Eye (tissue), 1 donor: Measurements from ENCODE around the gene NT5DC4.
"Not testable (repeated sequence)": the region's sequence is repeated elsewhere in the genome, so short reads cannot be mapped to it uniquely, and the experiment has no call there.

Source experiments
- DNase-seq: peaks from one replicate; pipeline ENCODE4 v3.0.0-alpha.2; 2015

The NT5DC4 gene

DNA sequence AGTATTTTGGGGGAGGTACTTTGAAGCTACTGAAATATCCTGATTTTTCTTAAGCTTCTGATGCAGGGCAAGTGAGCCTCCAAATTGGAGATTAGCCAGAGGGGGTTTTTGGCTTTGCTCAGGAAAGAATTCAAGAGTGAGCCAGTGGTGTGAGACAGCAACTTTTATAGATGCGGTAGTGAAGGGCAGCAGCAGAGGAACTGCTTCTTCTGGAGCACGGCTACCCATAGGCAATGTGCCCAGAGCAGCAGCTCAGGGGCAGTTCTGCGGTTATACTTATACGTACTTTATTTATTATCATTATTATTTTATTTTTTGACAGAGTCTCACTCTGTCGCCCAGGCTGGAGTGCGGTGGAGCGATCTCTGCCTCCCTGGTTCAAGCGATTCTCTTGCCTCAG is 19.8 kb upstream of the NT5DC4 start:
- no peak for DNase-seq

DNA sequence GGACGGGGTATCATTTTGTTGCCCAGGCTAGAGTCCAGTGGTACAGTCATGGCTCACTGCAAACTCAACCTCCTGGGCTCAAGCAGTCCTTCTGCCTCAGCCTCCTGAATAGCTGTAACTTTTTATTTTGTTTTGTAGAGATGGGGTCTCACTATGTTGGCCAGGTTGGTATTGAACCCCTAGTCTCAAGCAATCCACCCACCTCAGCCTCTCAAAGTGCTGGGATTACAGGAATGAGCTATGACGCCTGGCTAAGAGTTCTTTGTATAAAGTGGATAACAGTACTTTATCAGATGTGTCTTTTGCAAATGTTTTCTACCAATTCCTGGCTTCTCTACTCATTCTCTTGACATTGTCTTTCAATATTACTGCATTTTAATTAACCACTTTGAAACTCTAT is 17.1 kb upstream of the NT5DC4 start:
- no peak for DNase-seq

DNA sequence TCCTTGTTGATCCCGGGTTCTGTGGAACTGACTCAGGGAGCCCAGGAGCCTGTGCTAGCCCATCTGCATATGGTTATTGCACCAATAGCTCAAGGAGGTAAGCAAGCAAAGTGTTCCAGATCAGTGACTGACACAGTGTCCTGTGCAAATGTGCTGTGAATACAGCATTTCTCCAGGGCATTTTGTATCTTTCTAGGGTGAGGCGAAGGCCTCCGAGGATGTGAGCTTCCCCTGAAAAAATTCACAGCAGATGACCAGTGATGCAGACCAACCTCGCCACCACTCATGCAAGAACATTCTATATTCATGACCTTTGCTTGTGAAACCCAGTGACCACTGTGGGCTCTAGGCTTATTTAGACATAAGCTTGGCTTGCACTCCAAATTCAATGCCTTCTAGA is 15.2 kb upstream of the NT5DC4 start:
- no peak for DNase-seq

DNA sequence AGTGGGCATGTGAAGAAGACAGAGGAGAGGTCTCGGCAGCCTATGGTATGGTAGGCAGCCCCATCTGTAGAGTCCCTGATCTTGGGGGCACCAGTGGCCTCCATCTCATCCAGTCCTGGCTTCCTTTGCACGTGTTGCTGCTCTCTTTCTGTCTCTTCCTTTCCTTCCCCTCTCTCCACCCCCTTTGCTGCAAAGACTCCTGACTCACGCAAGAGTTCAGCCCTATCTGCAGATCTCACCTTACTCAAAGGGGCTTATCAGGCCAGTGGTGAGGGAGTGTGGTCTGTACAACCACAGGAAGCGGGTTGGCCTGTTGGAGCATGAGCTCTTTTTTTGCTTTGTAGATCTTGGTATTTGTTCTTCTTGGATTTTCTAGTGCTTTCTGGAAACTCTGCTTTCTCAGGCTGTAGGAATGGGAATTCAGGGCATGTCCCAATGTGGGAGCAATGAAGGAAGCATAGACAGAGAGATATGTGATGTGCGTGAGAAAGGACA is 14.6 kb upstream of the NT5DC4 start:
- no peak for DNase-seq

GRCh38 chr2:112706947-112707346 is 13.9 kb upstream of the NT5DC4 start:
- not testable (repeated sequence) for DNase-seq

GRCh38 chr2:112708968-112709367 is 11.9 kb upstream of the NT5DC4 start:
- DNase-seq = peak; percentile 85

DNA sequence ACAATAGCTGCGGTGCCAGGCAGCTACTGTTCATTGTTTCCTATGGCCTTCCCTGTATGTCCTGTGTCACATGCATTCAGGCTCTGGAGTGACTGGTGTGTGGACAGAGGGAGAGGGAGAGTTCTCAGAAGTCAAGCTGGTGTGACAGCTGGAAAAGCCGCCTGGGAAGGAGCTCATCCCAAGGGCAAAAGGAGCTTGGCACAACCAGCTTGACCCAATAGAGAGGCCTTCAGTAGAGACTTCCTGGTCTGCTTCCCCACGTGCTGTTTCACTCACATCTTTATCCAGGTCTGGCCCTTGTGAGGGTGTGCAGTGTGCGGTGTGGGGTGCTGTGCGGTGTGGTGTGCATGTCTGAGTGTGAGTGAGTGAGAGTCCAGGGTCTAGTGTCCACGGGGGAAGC is 11.1 kb upstream of the NT5DC4 start:
- DNase-seq = peak; percentile 69

DNA sequence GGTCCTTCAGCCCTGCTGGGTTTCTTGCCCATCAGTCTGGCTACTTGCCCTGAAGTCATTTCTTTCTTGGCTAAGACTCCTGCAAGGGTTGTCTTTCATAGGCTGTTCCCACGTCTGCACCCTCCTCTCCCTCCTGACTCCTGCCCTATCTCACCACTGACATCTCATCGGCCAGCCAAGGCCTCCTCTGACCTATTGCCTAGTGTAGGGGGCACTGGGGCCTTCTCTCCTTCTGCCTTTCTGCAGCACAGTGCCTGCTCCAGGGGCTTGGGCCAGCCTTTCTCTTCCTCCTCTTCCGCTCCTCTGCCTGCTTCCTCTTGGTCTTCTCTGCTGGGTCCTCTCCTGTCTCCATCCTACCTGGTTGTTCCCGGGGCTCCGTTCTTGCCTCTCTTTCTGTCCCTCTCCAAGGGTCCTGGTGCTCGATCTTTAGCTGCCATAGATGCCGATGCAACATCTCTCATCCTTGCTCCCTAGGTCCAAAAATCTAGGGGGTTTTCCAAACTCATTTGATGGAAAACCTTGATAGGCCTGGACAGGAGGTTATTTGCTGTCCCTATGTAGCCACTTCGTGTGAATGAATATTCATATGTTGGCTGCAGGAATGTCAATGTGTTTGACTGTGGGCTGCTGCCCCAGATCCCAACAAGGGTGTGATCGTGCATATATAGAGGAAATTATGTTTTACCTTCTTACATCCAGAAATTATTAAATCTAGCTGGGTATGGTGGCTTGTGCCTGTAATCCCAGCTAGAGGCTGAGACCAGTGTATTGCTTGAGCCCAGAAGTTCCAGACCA is 9.7 kb upstream of the NT5DC4 start:
- no peak for DNase-seq

- no peak for DNase-seq
Observed at GRCh38 chr2:112712465-112712864, 8.4 kb upstream of the NT5DC4 start.

DNA sequence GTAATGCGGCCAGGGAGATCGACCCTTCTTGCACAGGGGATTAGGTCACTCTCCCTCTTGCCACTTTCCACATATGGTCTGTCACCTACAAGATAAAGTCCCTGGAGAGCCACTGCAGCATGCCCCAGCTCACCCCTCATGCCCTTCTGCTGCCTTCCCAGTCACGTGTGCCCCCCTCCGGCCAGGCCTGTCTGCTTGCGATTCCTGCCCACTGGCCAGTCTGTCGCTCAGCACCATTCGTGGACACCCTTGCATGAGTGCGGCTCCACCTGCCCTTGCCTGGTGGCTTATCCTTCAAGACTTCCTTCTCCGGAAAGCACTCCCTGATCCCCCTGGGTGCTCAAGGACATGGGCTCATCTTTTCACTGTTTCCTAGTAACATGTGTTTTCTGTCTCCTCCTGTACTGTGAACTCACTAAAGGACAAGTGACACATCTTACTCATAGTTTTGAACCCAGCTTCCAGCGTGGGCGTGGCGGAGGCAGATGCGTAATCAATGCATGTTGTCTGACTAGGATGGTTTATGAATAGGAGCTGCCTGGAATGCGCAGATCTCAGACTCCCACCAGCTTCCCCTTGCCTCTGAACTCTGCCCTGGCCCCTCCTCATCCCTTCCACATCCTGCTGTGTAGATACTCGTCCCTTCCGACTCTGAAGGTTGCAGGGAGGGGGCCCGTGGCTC is 7.8 kb upstream of the NT5DC4 start:
- peak; percentile 18 for DNase-seq

- no peak for DNase-seq
Observed at GRCh38 chr2:112713585-112713925, 7.3 kb upstream of the NT5DC4 start.

DNA sequence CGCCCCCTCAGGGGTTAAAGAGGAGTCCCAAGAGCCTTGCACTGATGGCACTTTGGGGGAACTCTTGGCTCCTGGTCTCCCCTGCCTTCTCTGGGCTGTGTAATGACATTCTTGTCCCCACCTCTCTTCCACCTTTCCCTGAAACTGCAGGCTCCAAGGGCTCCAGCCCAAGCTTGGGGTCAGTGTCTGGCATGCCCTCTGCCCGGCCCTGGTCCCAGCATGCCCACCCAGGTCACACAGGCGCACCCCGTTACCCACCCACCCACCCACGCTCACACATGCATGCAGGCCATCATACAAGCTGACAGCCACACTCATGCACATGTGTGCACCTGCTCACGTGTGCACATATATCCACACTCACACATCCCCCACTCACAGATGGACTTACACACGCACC is 6.9 kb upstream of the NT5DC4 start:
- DNase-seq = no peak

DNA sequence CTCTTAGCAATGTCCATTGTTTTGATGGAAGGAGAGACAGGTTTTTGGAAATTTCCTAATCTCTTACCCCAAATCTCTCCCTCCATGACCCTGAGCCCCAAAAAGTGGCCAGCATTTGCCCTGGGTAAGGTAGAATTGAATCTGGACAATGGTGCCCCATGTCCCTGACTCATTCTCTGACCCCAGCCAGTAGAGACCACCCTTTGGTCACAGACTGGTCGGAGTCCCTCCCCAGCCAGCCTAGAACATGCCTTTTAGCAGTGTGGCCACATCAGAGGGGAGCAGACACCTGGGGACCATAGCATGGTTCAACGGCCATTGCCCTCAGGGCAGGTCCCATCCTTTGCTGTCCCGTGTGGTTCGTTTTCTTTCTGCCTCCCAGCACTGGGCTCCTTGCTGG is 6.5 kb upstream of the NT5DC4 start:
- DNase-seq = no peak

DNA sequence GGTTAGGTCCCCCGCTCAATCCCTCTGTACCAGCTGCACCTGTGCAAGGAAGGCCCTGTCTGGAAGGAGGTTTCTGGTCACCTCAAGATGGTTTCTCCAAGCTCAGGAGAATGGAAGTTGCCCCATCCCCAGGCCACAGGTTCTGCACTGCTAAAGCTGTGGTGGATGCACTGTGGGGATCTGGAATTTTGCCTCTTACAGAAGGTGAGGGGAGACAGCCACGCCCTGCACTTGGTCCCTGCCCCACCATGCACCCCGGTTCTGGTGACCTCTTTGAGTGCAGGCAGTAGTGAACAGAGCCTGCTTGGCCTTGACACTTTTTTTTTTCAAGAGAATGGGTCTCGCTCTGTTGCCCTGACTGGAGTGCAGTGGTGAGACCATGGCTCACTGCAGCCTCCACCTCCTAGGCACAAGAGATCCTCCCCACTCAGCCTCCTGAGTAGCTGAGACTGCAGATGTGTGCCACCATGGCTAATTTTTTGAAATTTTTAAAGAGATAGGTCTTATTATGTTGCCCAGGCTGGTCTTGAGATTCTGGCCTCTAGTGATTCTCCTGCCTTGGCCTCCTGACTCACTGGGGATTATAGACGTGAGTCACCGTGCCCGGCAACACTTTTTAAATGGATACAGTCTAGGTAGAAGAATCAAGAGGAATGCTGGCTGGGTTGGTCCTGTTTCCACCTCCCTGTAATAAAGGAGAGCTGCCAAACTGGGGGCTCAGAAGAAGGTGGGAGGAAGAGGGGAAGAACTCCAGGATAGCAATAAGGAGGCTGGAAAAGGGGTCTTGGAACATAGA is 5.8 kb upstream of the NT5DC4 start:
- DNase-seq = no peak

GRCh38 chr2:112716094-112716493 is 4.7 kb upstream of the NT5DC4 start:
- DNase-seq = not testable (repeated sequence)

GRCh38 chr2:112716826-112717352 is 3.9 kb upstream of the NT5DC4 start:
- DNase-seq = not testable (repeated sequence)

GRCh38 chr2:112718863-112719370 is 1.9 kb upstream of the NT5DC4 start:
- no peak for DNase-seq

- DNase-seq = no peak
Observed at GRCh38 chr2:112721819-112722522, 1.2 kb downstream of the NT5DC4 start.

DNA sequence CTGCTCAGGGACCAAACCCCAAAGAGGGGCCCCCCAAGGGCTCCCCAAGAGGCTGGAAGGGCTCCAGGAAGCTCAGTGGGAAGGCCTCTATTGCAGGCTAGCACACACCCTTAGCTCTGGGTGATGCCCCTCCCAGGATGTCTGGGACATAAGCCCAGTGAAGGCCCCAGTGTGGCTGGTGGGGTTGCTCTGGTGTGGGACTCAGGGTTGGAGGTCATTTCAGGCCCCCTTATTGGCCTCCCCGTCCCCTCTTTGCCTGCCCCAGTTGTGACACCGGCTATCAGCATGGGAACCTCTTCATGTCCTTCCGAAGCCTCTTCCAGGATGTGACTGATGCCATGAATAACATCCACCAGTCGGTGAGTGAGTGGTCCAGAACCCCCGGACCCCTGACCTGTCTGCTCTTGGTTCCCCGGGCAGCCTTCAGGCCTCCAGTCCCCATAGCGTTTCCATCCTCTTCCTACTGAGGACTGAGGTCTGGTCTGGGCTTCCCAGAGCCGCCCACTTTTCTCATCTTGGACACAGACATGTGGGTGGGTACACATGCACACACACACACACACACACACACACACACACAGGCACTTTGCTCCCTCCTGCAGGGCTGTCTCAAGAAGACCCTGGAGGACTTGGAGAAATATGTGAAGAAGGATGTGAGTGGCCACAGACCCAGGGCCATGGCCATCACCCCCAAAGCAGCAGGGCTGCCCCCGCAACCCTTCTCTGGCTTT is 2.2 kb downstream of the NT5DC4 start:
- no peak for DNase-seq

GRCh38 chr2:112723547-112723940 is 2.7 kb downstream of the NT5DC4 start:
- DNase-seq = no peak

DNA sequence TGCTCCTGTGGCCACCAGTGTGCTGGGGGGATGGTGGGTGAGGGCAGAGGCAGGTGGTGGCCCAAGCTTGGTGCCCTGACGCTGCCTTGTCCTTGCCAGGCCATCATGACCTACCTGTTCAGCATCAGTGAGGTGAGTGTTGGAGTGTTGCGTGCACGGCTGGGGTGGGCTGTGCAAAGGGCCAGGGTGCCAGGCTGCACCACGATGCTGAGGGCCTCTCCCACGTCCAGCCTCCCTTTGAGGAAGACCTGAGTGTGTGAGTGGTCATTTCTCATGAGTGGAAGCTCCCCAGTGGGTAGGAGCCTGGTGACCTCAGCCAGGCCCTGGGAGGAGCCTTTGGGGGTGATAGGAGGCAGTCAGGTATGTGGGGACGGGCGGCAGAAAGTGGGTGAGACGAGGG is 3.2 kb downstream of the NT5DC4 start:
- no peak for DNase-seq
